ENCODE data around the gene MKNK1.

DNA sequence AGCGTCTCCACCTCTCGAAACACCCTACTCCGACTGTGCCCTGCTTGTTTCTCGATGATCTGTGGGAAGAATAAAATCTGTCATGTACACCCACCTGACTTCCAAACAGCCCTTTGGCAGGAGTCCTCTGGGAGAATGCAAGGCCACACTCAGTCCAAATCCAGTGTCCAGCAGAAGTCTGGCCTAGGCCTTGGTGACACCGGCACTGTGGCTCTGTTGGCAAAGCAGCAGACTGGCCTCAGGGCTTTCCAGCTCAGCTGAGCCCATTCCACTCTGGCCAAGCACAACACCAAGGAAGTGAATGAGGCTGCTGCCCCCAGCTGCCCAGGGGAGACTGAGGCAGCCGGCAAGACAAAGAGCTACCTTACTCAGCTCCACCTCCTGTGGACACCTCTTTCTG lies 27.5 kb downstream of the MKNK1 start:
- TF ChIP-seq CTCF (IDR thresholded peaks at IDR 0.05; ENCODE audit: low read depth, low read length, poor library complexity, severe bottlenecking) (no peak), EZH2phosphoT487 (IDR thresholded peaks at IDR 0.05; ENCODE audit: borderline replicate concordance, low read length) (no peak)

Data from DOHH2 (cell line).